ENCODE measurements around the gene PITPNC1. TPM values are rescaled to one million over a fixed set of nuclear protein-coding genes. Genes with fewer than 3 reads are reported as not detected.

PITPNC1 gene
- total RNA-seq, 1 donor from 2014 or later: 5.4 TPM

GRCh38 chr17:67682196-67682595 is 305.1 kb downstream of the PITPNC1 start:
- H3K4me1 Mint-ChIP-seq (ENCODE audit: low read depth): peaks cover 6% of the 10 kb centered on the region
- no peak for DNase-seq (ENCODE audit: low spot score)
- H3K27me3 Mint-ChIP-seq (ENCODE audit: low read depth): no peaks in the 10 kb centered on the region
- no peak overlapping the region for H3K27ac Mint-ChIP-seq (ENCODE audit: unreplicated experiment)
- TF ChIP-seq CTCF (IDR thresholded peaks at IDR 0.05): no peak
- H3K9me3 Mint-ChIP-seq (ENCODE audit: low read depth): no peaks in the 10 kb centered on the region
- no peaks in the 10 kb centered on the region for H3K36me3 Mint-ChIP-seq (ENCODE audit: low read depth)
- no peak overlapping the region for H3K4me3 Mint-ChIP-seq (ENCODE audit: unreplicated experiment)

- H3K4me1 Mint-ChIP-seq (ENCODE audit: low read depth): peaks cover 6% of the 10 kb centered on the region
- H3K27me3 Mint-ChIP-seq (ENCODE audit: low read depth): no peaks in the 10 kb centered on the region
- no peak for TF ChIP-seq CTCF (IDR thresholded peaks at IDR 0.05)
- H3K4me3 Mint-ChIP-seq (ENCODE audit: unreplicated experiment): no peak overlapping the region
- no peak overlapping the region for H3K27ac Mint-ChIP-seq (ENCODE audit: unreplicated experiment)
- DNase-seq (ENCODE audit: low spot score): no peak
- H3K9me3 Mint-ChIP-seq (ENCODE audit: low read depth): no peaks in the 10 kb centered on the region
- no peaks in the 10 kb centered on the region for H3K36me3 Mint-ChIP-seq (ENCODE audit: low read depth)
Observed at GRCh38 chr17:67685351-67685750, 308.3 kb downstream of the PITPNC1 start.

GRCh38 chr17:67686241-67686640 is 309.2 kb downstream of the PITPNC1 start:
- H3K27ac Mint-ChIP-seq (ENCODE audit: unreplicated experiment): no peak overlapping the region
- H3K4me3 Mint-ChIP-seq (ENCODE audit: unreplicated experiment): no peak overlapping the region
- no peaks in the 10 kb centered on the region for H3K9me3 Mint-ChIP-seq (ENCODE audit: low read depth)
- no peaks in the 10 kb centered on the region for H3K27me3 Mint-ChIP-seq (ENCODE audit: low read depth)
- no peaks in the 10 kb centered on the region for H3K36me3 Mint-ChIP-seq (ENCODE audit: low read depth)
- no peak for TF ChIP-seq CTCF (IDR thresholded peaks at IDR 0.05)
- H3K4me1 Mint-ChIP-seq (ENCODE audit: low read depth): peaks cover 6% of the 10 kb centered on the region
- no peak for DNase-seq (ENCODE audit: low spot score)

- no peak overlapping the region for H3K27ac Mint-ChIP-seq (ENCODE audit: unreplicated experiment)
Observed at GRCh38 chr17:67687511-67687910, 310.4 kb downstream of the PITPNC1 start.

GRCh38 chr17:67689534-67690177 is 312.6 kb downstream of the PITPNC1 start:
- DNase-seq (ENCODE audit: low spot score): no peak
- peaks cover 3% of the 10 kb centered on the region for H3K9me3 Mint-ChIP-seq (ENCODE audit: low read depth)

More at GRCh38 chr17:67687511-67687910, 310.4 kb downstream of the PITPNC1 start:
- Mint-ChIP-seq H3K36me3 (ENCODE audit: low read depth) (no peaks in the 10 kb centered on the region), H3K4me1 (ENCODE audit: low read depth) (peaks cover 6% of the 10 kb centered on the region), H3K4me3 (ENCODE audit: unreplicated experiment) (no peak overlapping the region), H3K27me3 (ENCODE audit: low read depth) (no peaks in the 10 kb centered on the region), H3K9me3 (ENCODE audit: low read depth) (no peaks in the 10 kb centered on the region)
- no peak for DNase-seq (ENCODE audit: low spot score)
- TF ChIP-seq CTCF (IDR thresholded peaks at IDR 0.05): no peak

More at GRCh38 chr17:67689534-67690177, 312.6 kb downstream of the PITPNC1 start:
- TF ChIP-seq CTCF (IDR thresholded peaks at IDR 0.05): peak; percentile 93
- H3K27ac Mint-ChIP-seq (ENCODE audit: unreplicated experiment): no peak overlapping the region
- H3K4me1 Mint-ChIP-seq (ENCODE audit: low read depth): peaks cover 6% of the 10 kb centered on the region
- no peaks in the 10 kb centered on the region for H3K27me3 Mint-ChIP-seq (ENCODE audit: low read depth)
- no peak overlapping the region for H3K4me3 Mint-ChIP-seq (ENCODE audit: unreplicated experiment)
- H3K36me3 Mint-ChIP-seq (ENCODE audit: low read depth): no peaks in the 10 kb centered on the region
